Activated CD4-positive, alpha-beta T cell treated with anti-CD3 and anti-CD28 coated beads, Interleukin-2, amount 50 U/mL, for 24 hours (primary cell): ENCODE results near the gene ZXDC.

Experiments used
- DNase-seq, 2 donors: peaks; one replicate each; pipeline ENCODE4 v3.0.0-alpha.2; 2020; ENCODE audit warnings: low read depth in 1 of 2, low spot score in 1 of 2

ZXDC gene

DNA sequence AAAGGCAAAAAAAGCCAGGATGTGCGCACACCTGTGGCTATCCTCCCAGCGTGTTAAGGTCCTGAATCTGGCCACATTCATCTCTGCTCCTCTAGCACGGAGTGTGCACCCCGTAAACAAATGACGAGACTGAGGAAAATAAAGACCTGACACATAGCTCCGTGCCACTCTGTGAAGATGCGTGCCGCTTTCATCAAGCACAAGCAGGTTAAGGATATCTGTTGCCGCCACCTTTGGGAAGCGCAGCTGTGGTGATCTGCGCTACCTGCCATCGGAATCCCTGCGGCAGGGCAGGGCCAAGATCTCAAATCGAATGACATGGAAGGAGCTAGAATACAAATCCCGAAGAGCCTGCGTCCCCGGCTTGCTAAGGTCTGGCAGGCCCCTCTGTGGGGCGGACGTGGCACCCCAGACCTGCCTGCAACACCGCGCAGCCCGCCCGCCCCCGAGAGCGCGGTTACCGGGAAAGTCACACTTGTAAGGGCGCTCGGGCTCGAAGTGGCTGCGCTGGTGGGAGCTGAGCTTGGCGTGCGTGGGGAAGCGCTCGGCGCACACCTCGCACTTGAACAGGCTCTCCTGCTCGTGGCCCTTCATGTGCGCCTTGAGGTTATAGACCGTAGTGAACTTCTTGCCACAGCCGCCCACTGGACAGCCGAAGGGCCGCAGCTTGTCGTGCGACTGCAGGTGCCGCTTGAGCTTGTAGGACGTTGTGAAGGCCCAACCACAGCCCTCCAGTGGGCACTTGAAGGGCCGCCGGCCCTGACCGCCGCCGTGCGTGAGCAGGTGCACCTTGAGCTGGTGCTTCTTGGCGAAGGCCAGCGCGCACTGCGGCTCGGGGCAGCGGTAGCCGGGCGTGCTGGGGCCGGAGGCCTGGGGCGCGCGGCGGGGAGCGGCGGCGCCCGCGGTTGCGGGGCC is 936 bp downstream of the ZXDC start:
- peak in 1 of 2 donors; percentile 22 for DNase-seq

GRCh38 chr3:126473292-126474168 is 2.2 kb downstream of the ZXDC start:
- no peak for DNase-seq

DNA sequence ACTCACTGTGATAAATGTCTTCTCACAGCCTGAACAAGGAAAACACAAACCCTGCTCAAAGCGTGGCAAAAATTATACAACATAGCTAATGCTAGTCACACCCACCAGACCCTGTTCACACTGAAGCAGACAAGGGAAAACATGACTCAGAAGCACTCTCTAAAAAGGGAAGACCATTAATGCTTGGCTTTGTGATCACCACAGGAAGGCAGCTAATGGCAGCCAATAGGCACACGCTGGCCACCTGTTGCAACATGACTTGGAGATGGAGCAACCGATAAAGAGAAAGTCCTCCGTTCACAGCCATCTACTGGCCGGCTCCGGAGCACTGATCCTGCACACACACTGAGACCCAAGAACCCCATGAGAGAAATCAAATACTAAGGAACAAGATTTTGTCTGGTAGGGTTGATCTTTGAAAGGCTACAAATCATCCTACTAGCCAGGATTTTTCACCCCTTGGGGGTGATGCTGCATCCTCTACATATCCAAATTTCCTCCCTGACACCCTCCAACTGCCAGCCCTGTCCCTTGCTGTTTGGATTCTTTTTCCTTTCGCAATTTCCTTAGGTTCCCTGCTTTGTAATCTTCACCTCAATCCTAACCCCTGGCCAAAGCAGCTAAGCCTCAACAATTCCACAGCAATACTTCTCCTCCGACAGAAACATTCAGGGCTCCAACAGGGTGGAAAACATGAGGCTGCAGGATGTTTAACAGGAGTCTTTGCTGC is 3.2 kb downstream of the ZXDC start:
- DNase-seq, result peak in 1 of 2 donors; percentile 9

- no peak for DNase-seq
These were observed 6.2 kb downstream of the ZXDC start for GRCh38 chr3:126469479-126469878.

GRCh38 chr3:126468028-126468891 is 7.4 kb downstream of the ZXDC start:
- DNase-seq, result no peak

GRCh38 chr3:126467611-126467955 is 8.1 kb downstream of the ZXDC start:
- no peak for DNase-seq

- no peak for DNase-seq
These were observed 8.6 kb downstream of the ZXDC start for GRCh38 chr3:126466886-126467610.

GRCh38 chr3:126465928-126466544 is 9.7 kb downstream of the ZXDC start:
- no peak for DNase-seq

GRCh38 chr3:126464997-126465396 is 10.7 kb downstream of the ZXDC start:
- DNase-seq, result no peak

- DNase-seq, result no peak
These were observed 11.2 kb downstream of the ZXDC start for GRCh38 chr3:126464494-126464893.

GRCh38 chr3:126464093-126464492 is 11.6 kb downstream of the ZXDC start:
- no peak for DNase-seq

- no peak for DNase-seq
These were observed 12.2 kb downstream of the ZXDC start for GRCh38 chr3:126463521-126463920.

GRCh38 chr3:126461450-126462070 is 14.1 kb downstream of the ZXDC start:
- DNase-seq, result no peak

DNA sequence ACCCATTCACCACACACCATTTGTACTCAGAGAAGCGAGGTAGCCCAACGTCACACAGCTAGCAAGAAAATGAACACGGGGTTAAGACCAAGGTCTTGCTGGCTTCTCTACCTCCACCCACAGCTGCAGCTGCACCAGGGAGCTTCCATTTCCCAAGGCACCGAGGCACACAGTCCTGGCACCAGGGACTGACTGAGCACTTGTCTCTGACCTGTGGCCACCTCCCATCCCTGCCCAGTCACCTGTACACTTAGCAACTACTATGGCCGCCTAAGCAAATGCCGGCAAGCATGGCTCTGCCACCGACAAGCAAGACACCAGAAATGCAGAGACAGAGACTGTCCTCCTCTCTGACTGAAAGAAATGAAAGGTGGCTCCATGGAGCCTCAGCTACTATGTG is 15.3 kb downstream of the ZXDC start:
- DNase-seq, result no peak

GRCh38 chr3:126459763-126460127 is 15.9 kb downstream of the ZXDC start:
- DNase-seq, result no peak

DNA sequence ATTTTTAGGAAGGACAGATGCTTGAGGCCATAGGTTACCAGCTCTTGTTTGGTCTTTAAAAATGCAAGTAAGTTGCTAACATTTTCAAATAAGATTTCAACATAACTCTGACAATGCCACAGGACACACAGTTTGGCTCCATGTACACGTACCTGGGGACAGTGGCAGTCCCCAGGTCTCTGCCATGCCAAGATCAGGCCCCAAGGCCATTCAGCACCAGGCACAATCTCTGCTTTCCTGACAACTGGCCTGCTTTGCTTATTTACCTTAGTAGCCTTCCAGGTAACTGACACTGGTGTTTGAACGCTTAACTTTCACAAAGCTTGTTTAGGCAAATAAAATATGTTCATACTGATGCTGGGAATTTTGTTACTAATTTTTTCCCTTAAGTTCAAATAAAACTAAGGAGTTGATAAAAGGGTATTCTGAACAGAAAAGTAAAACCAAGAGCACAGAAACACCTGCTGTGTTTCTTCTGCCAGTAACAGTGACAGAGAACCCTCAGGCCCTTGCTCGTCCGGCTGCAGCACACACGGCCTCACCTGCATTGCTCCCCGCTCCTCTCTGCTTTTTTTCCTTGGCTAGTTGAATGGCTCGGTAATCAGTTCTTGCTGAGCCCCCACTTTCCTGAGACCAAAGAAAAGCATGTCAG is 16.5 kb downstream of the ZXDC start:
- DNase-seq, result no peak

- no peak for DNase-seq
These were observed 18.8 kb downstream of the ZXDC start for GRCh38 chr3:126456766-126457388.

GRCh38 chr3:126456211-126456610 is 19.5 kb downstream of the ZXDC start:
- DNase-seq, result no peak
